ENCODE measurements around the gene CHRDL2.
"Not testable (repeated sequence)": the region's sequence is repeated elsewhere in the genome, so short reads cannot be mapped to it uniquely, and the experiment has no call there.

CHRDL2 gene, protein sequence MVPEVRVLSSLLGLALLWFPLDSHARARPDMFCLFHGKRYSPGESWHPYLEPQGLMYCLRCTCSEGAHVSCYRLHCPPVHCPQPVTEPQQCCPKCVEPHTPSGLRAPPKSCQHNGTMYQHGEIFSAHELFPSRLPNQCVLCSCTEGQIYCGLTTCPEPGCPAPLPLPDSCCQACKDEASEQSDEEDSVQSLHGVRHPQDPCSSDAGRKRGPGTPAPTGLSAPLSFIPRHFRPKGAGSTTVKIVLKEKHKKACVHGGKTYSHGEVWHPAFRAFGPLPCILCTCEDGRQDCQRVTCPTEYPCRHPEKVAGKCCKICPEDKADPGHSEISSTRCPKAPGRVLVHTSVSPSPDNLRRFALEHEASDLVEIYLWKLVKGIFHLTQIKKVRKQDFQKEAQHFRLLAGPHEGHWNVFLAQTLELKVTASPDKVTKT
- total RNA-seq, result 0 to 0.49 (median 0) reads per million in 4 experiments

DNA sequence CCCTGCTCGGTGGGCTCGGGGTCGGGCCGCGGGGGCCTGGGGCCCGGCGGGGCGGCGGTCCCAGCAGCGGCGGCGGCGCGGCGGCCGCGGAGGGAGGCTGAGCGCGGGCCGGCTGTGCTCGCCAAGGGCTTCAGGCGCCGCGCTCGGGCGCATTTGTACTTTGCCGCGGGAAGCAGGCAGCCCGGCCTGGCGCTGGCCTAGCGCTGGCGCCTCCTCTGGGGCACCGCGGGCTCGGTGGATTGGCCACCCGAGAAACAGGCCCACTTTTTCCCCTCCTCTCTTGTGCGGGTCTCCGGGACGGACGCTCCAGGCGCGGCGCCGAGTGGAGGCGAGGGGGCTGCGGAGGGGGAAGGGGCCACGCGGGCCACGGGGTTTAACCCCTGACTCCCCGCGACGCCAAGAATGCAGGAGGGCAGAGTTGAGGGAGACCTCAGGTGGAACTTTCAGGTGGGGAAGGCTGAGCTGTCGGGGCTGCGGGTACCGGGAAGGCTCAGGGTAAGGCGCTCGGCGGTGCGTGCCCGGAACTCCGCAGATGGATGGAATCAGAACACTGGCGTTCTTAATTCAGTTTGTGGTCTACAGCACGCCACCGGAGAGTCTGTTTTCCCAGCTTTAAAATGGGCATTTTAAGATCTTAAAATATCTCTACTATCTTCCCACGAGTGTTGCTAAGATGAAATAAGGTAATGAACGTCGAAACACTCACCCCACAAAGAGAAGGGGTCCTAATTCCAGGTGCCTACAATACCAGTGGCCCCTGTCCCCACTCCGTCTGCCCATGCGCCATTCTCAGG, at the start of gene CHRDL2:
TSS of gene CHRDL2 (minus strand) at position 126 of the 794 bp plus-strand sequence. CDS start 538 bp downstream, outside the sequence.
- no peak for DNase-seq

DNA sequence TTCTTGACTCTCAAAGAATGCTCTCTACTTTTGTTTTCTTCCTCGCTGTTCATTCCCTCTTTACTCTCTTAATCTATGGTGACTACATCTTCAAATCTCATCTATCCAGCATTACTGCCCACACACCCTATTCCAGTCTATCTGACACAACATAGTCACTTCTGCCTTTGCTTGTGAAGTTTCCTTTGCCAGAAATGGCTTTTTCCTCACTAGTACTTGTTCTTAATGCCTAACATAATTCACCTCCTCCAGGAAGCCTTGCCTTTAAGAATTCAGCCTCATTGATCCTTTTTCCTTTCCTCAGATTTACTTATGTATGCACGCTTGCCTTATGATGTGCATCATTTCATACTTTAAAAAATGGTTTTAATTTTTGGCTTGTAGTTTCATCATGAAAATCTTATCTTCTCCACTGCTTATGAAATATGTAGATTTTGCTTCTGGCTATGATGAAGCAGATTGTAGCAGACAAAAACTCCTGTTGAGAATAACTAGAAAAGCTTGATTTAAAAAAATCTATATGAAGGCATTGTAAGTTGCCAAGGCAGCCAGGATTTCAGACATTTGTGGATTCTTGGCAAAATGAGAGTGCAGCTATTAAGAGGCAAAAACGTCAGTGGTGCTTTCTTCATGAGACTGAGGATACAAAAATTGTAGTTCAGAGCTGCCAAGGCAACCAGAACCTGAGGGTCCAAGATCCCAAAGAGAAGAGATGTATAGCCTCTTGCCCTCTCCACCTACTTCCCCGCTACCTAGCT, 49.2 kb upstream of the CHRDL2 start:
- no peak for DNase-seq

- DNase-seq, result no peak
Observed at GRCh38 chr11:74778581-74778980, 47.4 kb upstream of the CHRDL2 start.

GRCh38 chr11:74777877-74778276, 46.7 kb upstream of the CHRDL2 start:
- no peak for DNase-seq

GRCh38 chr11:74777038-74777437, 45.8 kb upstream of the CHRDL2 start:
- no peak for DNase-seq

DNA sequence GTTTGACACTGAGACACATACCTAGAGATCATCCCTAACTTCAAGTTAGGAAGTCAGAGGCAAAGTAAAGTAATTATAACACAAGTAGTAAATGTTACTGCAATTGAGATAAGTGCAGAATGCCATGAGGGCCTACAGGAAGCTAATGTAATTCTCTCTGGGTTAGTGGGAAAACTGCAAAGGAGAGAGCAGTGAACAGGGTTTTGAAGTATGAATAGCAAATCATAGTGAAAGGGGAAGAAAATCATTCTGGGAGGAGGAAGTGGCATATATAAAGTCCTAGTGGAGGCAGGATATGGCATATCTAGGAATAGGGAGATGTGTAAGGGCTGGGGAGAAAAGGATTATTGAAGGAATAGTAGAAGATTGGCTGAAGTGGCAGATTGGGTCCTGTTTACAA, 45.3 kb upstream of the CHRDL2 start:
- no peak for DNase-seq

DNA sequence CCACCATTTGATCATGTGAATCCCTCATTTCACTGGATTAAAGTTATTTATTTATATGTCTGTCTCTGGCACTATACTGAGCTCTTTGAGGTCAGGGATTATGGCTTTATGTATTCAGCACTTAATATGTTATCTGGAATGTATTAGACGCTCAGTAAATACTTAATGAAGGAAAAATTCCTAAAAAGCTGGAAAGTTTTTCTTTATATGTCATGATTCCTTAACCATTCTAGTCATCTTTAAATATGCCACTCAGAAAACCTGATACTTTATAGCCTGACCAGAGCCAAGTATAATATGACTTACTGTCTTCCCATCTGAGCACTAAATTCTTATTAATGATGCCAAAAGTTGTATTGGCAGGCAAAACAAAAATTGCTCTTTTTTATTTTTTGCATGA, 44.5 kb upstream of the CHRDL2 start:
- DNase-seq, result no peak

GRCh38 chr11:74773476-74773875, 42.2 kb upstream of the CHRDL2 start:
- no peak for DNase-seq

- DNase-seq, result no peak
Observed at GRCh38 chr11:74771139-74771538, 39.9 kb upstream of the CHRDL2 start.

DNA sequence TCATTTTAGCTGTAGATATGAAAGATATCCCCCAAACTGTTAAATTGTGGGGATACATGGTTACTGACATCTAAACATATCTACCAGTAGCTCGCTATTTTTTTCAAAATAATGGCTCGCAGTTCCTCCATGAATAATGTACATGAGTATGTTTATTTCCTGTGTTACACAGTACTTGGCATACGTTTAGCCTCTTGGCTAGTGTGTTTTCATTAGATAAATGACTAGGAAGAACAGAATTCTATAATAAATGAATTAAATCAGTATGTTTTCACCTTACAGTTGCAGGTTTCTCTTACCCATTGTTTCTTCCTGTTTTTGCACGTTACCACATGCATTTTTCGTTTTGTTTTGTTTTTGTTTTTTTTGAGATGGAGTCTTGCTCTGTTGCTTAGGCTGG, 39.2 kb upstream of the CHRDL2 start:
- DNase-seq, result no peak

DNA sequence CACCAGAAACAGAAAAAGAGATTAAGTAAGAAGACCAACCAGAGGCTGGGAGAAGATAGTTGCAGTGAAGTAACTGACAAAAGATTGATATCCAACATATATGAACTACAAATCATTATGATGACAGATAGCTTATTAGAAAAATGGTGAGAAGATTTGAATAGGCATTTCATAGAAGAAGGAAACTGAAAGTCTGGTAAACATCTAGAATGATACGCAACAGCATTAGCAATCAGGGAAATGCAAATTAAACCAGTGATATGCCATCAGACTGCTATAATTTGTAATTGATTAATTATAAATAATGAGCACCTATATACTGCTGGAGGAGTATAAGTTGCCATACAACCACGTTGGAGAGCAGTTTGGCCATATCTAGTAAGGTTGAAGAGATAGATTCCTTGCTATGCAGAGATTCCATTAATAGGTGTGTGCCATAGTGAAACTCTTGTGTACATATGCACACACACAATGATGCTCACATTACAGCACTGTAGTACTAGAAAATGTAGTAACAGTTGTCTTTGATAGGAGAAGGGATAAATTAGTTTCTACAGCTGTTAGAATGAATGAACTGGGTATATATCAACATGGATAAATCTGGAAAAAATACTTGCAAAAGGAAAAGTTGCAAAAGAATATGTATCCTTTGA, 38.0 kb upstream of the CHRDL2 start:
- no peak for DNase-seq

DNA sequence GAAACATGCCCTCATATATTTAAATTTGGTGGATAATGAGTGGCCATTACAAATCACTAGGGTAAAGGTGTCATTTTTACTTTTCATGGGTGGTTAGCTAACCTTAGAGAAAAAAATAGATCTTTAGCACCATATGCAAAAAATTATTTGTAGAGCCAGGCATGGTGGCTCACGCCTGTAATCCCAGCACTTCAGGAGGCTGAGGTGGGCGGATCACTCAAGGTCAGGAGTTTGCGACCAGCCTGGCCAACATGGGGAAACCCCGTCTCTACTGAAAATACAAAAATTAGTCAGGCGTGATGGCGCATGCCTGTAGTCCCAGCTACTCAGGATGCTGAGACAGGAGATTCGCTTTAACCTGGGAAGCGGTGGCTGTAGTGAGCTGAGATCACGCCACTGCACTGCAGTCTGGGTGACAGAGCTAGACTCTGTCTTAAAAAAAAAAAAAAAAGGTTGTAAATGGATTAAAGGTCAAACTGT, 37.0 kb upstream of the CHRDL2 start:
- DNase-seq, result not testable (repeated sequence)

DNA sequence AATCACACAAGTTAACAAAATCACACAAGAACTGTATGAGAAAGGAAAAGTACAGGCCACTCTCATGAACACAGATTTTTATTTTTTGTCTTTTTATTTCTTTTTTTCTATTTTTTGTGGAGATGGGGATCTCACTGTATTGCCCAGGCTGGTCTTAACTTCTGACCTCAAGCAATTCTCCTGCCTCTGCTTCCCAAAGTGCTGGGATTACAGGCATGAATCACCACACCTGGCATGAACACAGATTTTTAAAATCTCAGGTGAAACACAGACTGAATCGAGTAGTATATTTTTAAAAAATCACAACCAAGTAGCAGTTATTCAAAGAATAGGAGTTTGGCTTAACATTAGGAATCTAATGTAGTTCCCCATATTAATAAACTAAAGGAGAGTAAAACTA, 35.7 kb upstream of the CHRDL2 start:
- no peak for DNase-seq

DNA sequence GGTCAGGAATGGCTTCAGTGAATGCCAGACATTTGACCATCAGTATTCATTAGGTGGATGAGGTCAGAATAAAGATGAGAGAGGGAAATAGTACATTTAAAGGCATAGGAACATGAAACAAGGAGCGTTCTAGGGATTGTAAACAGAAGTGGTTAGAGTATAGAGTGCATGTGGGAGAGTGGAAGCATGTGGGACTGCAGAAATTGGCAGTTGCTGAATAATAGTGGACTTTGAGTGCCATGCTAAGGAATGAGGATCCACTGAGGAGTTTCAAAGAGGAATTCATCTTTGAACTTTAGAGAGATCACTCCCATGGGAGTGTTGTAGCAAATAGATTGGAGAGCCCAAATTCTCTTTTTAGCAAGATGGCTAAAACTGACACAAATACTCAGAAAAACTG, 25.3 kb upstream of the CHRDL2 start:
- no peak for DNase-seq

GRCh38 chr11:74755395-74755995, 24.3 kb upstream of the CHRDL2 start:
- no peak for DNase-seq

GRCh38 chr11:74754507-74755252, 23.5 kb upstream of the CHRDL2 start:
- DNase-seq, result no peak

DNA sequence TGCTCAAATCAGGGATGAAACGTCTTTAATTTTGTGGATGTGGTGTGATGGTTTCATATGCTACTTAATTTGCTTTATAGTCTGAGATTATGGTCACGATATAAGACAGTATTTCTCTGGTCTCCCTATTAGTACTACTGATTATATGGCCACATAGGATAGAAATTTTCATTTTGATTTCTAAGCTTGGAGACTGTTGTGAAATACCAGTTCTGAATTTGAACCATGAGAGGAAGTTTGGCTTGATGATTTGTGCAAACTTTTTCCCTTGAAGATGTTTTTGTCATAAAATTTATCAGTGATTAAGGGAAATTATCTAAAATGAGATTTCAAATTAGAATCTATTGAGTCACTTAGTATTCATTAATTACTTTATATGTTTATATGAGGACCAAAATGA, 20.1 kb upstream of the CHRDL2 start:
- no peak for DNase-seq

DNA sequence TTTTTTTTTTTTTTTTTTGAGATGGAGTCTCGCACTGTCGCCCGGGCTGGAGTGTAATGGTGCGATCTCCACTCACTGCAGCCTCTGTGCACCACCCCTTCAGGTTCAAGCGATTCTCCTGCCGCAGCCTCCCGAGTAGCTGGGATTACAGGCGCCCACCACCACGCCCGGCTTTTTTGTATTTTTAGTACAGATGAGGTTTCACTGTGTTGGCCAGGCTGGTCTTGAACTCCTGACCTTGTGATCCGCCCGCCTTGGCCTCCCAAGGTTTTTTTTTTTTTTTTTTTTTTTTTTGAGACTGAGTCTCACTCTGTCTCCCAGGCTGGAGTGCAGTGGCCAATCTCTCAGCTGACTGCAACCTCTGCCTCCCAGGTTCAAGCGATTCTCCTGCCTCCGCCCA, 19.4 kb upstream of the CHRDL2 start:
- not testable (repeated sequence) for DNase-seq

DNA sequence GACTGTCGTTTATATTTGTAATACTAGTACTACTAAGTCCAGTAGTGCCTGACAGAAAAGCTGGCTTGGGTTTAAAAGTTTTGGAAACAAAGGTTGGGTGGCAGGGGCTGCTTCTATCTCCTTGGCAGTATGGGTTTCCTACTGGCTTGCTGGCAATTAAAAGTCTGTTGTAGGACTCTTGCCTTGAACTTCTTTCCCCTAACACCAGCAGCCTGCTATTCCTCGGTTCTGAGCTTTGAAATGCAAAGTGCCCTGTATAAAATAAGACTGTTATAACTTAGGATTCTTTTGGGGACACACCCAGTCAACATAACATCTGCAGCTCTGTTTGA, 18.7 kb upstream of the CHRDL2 start:
- DNase-seq, result no peak

DNA sequence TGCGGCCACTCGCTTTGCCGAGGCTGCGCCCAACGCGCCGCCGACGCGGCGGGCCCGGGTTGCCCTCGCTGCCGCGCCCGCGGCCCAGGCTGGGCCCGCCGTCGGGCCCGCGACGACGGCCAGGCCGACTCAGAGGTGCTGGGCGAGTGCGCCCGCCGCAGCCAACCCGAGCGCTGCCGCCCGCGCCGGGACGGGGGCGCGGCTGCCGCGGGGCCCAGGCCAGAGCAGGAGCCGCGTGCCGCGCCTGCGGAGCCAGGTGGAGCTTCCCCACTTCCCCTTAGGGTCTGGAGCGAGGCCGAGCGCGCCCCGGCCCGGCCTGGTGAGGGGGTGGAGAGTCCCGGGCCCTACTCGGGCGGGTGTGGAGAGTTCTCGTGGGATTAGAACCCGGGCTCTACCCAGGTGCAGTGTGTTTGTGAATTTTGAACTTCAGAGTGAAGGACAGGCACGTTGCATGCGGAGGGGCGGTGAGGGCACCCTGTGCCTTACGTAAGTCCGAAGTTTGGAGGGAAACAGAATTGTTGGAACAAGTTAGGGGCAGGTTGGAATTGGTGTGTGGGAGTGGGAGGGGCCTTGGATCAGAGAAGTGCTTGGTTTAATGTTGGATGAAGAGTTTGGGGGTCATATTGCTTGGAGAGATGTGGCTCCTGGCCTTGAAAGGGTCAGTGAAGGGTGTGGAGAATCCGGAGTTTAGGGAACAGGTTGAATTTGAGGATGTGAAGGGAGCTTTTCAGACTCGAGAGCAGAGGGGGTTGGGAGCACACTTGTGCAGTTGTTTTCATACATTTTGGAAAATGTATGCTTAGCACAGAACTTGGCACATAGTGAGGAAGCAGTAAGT, 18.1 kb upstream of the CHRDL2 start:
- DNase-seq, result peak; percentile 11

Data from effector CD8-positive, alpha-beta T cell (primary cell).